HG02885 (cell line): Measurements from ENCODE around the gene BSN.

Experiments used
- ATAC-seq: cut with Tn5 transposase; IDR thresholded peaks from one replicate; pipeline ENCODE4 v1.9.1; 2021; ENCODE audit warnings: mild to moderate bottlenecking; ENCODE audit not compliant: unreplicated experiment, poor library complexity

The BSN gene

GRCh38 chr3:49706456-49707112, 152.3 kb downstream of the BSN start:
- no peak for ATAC-seq

- no peak for ATAC-seq
Measured at GRCh38 chr3:49707113-49707480, 152.8 kb downstream of the BSN start.

GRCh38 chr3:49709852-49710251, 155.6 kb downstream of the BSN start:
- ATAC-seq, result no peak

- ATAC-seq, result no peak
Measured at GRCh38 chr3:49711489-49711888, 157.2 kb downstream of the BSN start.

GRCh38 chr3:49712166-49712565, 157.9 kb downstream of the BSN start:
- no peak for ATAC-seq

GRCh38 chr3:49712631-49713317, 158.5 kb downstream of the BSN start:
- no peak for ATAC-seq

GRCh38 chr3:49713336-49714105, 159.2 kb downstream of the BSN start:
- ATAC-seq, result no peak

- no peak for ATAC-seq
Measured at GRCh38 chr3:49714728-49715550, 160.7 kb downstream of the BSN start.

GRCh38 chr3:49715611-49716121, 161.4 kb downstream of the BSN start:
- ATAC-seq, result no peak

- ATAC-seq, result no peak
Measured at GRCh38 chr3:49716169-49716568, 161.9 kb downstream of the BSN start.

GRCh38 chr3:49716691-49717210, 162.5 kb downstream of the BSN start:
- ATAC-seq, result no peak

- ATAC-seq, result no peak
Measured at GRCh38 chr3:49717211-49717958, 163.1 kb downstream of the BSN start.

GRCh38 chr3:49717959-49718857, 163.9 kb downstream of the BSN start:
- no peak for ATAC-seq

GRCh38 chr3:49718858-49719213, 164.6 kb downstream of the BSN start:
- no peak for ATAC-seq

GRCh38 chr3:49719214-49719884, 165.1 kb downstream of the BSN start, which contains the start of gene AMIGO3:
Gene AMIGO3 (minus strand): TSS chr3:49719684. CDS start chr3:49719465, 219 bp downstream.
- ATAC-seq, result peak; percentile 56
